ENCODE data around the gene TTLL10.
"Not testable (repeated sequence)": the region's sequence is repeated elsewhere in the genome, so short reads cannot be mapped to it uniquely, and the experiment has no call there.

Gene TTLL10

GRCh38 chr1:1171546-1172340, 1.9 kb upstream of the TTLL10 start:
- DNase-seq: peak in 1 of 2 donors; percentile 44
- intact Hi-C loops (cut with DNase I; ENCODE audit: low total_unique reads): no loop called here

GRCh38 chr1:1173061-1173792, 453 bp upstream of the TTLL10 start:
- peaks cover 0 to 90% of the 10 kb centered on the region in 2 donors for H3K27me3 ChIP-seq
- no peaks in the 10 kb centered on the region for H3K9me3 ChIP-seq
- DNase-seq: peak in 1 of 2 donors; percentile 46
- no peak overlapping the region for H3K27ac ChIP-seq
- H3K4me1 ChIP-seq: peaks cover 0 to 9% (median 0%) of the 10 kb centered on the region in 4 donors
- no peak for TF ChIP-seq CTCF (IDR thresholded peaks at IDR 0.05)
- intact Hi-C loops (cut with DNase I; ENCODE audit: low total_unique reads): no loop called here
- H3K4me3 ChIP-seq: no peak overlapping the region
- no peaks in the 10 kb centered on the region for H3K36me3 ChIP-seq

More at GRCh38 chr1:1171546-1172340, 1.9 kb upstream of the TTLL10 start:
- Histone ChIP-seq H3K36me3 (no peaks in the 10 kb centered on the region), H3K4me1 (peaks cover 0 to 9% (median 0%) of the 10 kb centered on the region in 4 donors), H3K27ac (no peak overlapping the region), H3K9me3 (no peaks in the 10 kb centered on the region), H3K4me3 (no peak overlapping the region), H3K27me3 (peaks cover 0 to 91% of the 10 kb centered on the region in 2 donors)
- no peak for TF ChIP-seq CTCF (IDR thresholded peaks at IDR 0.05)

GRCh38 chr1:1175221-1176062, 1.8 kb downstream of the TTLL10 start:
- DNase-seq: no peak
- no peak for TF ChIP-seq CTCF (IDR thresholded peaks at IDR 0.05)
- no peak overlapping the region for H3K4me3 ChIP-seq
- intact Hi-C loops (cut with DNase I; ENCODE audit: low total_unique reads): no loop called here
- H3K27me3 ChIP-seq: peaks cover 0 to 90% of the 10 kb centered on the region in 2 donors
- no peak overlapping the region for H3K27ac ChIP-seq
- no peaks in the 10 kb centered on the region for H3K36me3 ChIP-seq
- H3K4me1 ChIP-seq: peaks cover 0 to 9% (median 0%) of the 10 kb centered on the region in 4 donors
- H3K9me3 ChIP-seq: no peaks in the 10 kb centered on the region

- DNase-seq; intact Hi-C loops (cut with DNase I; ENCODE audit: low total_unique reads); H3K4me3 ChIP-seq; H3K36me3 ChIP-seq; H3K27ac ChIP-seq; H3K4me1 ChIP-seq; H3K9me3 ChIP-seq: not testable (repeated sequence)
- H3K27me3 ChIP-seq: peaks cover 0 to 90% of the 10 kb centered on the region in 2 donors
Observed at GRCh38 chr1:1176063-1176761, 2.5 kb downstream of the TTLL10 start.

- Histone ChIP-seq H3K36me3 (no peaks in the 10 kb centered on the region), H3K27me3 (peaks cover 0 to 88% of the 10 kb centered on the region in 2 donors), H3K4me1 (peaks cover 0 to 9% (median 0%) of the 10 kb centered on the region in 4 donors), H3K27ac (no peak overlapping the region), H3K4me3 (no peak overlapping the region), H3K9me3 (no peaks in the 10 kb centered on the region)
- TF ChIP-seq CTCF (IDR thresholded peaks at IDR 0.05): no peak
- intact Hi-C loops (cut with DNase I; ENCODE audit: low total_unique reads): no loop called here
- no peak for DNase-seq
Observed at GRCh38 chr1:1176931-1177330, 3.3 kb downstream of the TTLL10 start.

Data from tibial artery (tissue), 4 donors.